HCT116 (cell line): Measurements from ENCODE around the gene SPARCL1. TPM values are rescaled to one million over a fixed set of nuclear protein-coding genes. Genes with fewer than 3 reads are reported as not detected.

Experiments used
- ATAC-seq: fragments of 200-7000 bp; cut with Tn5 transposase; 2 replicates; pipeline ENCODE4 v1.9.1; 2020; ENCODE audit warnings: mild to moderate bottlenecking, moderate library complexity
- BruUV-seq: library from RNA; stranded (reverse); fragments of 400-500 nt; replicated peaks from 2 replicates; lab custom pipeline; 2021; lab: Mats Ljungman, UMichigan
- CTCF ChIA-PET: fragments of 300-600 bp; sonication (Branson Sonifier 250); formaldehyde crosslinking; loops from one replicate; lab custom pipeline; 2021; ENCODE audit warnings: antibody characterized with exemption; lab: Charles Lee
- POLR2A ChIA-PET: fragments of 300-600, 350-600 bp; sonication (Branson Sonifier 250); formaldehyde crosslinking; loops from one replicate; lab custom pipeline; 2021; ENCODE audit warnings: antibody characterized with exemption; lab: Charles Lee
- RAD21 ChIA-PET, 2 experiments: fragments of 300-600 bp; sonication (Branson Sonifier 250); formaldehyde crosslinking; loops; one replicate each; lab custom pipeline; 2023; ENCODE audit warnings: low total read pairs in 2 of 2; ENCODE audit not compliant: uncharacterized antibody in 2 of 2, unreplicated experiment in 2 of 2, low non-redundant PET in 1 of 2; lab: Charles Lee
- DNase-seq: peaks from one replicate; pipeline ENCODE4 v3.0.0-alpha.2; 2010; ENCODE audit warnings: low read depth, low spot score
- H2AFZ ChIP-seq: fragments of 200-600 bp; shearing (Covaris generic), sonication (generic); 2 replicates; pipeline ENCODE4 v1.6.1; 2017; ENCODE audit warnings: low read depth, mixed run types, mixed read lengths, antibody characterized with exemption, low read length; ENCODE audit not compliant: poor library complexity, severe bottlenecking
- H3K27ac ChIP-seq: 2 replicates; pipeline ENCODE4 v1.5.1; 2012; ENCODE audit warnings: low read depth, low read length
- H3K27me3 ChIP-seq: fragments of 200-600 bp; sonication (generic); 2 replicates; pipeline ENCODE4 v1.6.1; 2016; ENCODE audit warnings: mixed run types, low read length, mixed read lengths; ENCODE audit not compliant: insufficient read depth
- H3K36me3 ChIP-seq, 2 experiments: fragments of 200-500 bp in 1 of 2; fragments of 200-600 bp in 1 of 2; sonication (Bioruptor generic) in 1 of 2; sonication (generic) in 1 of 2; 2 replicates each; pipeline versions ENCODE4 v1.5.1 to v1.6.1; 2014 to 2016; ENCODE audit warnings: low read length in 2 of 2, inconsistent platforms in 1 of 2, mixed read lengths in 1 of 2, mixed run types in 1 of 2; ENCODE audit not compliant: insufficient read depth in 2 of 2, control insufficient read depth in 1 of 2
- H3K4me1 ChIP-seq, 2 experiments: fragments of 200-600 bp in 1 of 2; sonication (generic) in 1 of 2; 2 replicates each; pipeline versions ENCODE4 v1.5.1 to v1.6.1; 2012 to 2017; ENCODE audit warnings: low read length in 2 of 2, inconsistent platforms in 1 of 2, mild to moderate bottlenecking in 1 of 2, mixed read lengths in 1 of 2, mixed run types in 1 of 2, moderate library complexity in 1 of 2; ENCODE audit not compliant: insufficient read depth in 2 of 2, control insufficient read depth in 1 of 2
- H3K4me2 ChIP-seq: fragments of 200-600 bp; sonication (generic); 2 replicates; pipeline ENCODE4 v1.6.1; 2017; ENCODE audit warnings: mixed run types, low read length, mixed read lengths
- H3K4me3 ChIP-seq, 2 experiments: fragments of 200-600 bp in 1 of 2; sonication (generic) in 1 of 2; replicated peaks in 1 of 2; 2 replicates each; pipeline ENCODE4 v1.5.1; 2011 to 2016; ENCODE audit warnings: low read length in 2 of 2, control low read depth in 1 of 2, low read depth in 1 of 2, mild to moderate bottlenecking in 1 of 2, mixed read lengths in 1 of 2, mixed run types in 1 of 2
- H3K79me2 ChIP-seq: fragments of 200-600 bp; sonication (generic); 2 replicates; pipeline ENCODE4 v1.6.1; 2017; ENCODE audit warnings: mild to moderate bottlenecking, mixed run types, low read length, moderate library complexity, mixed read lengths; ENCODE audit not compliant: insufficient read depth
- H3K9ac ChIP-seq: fragments of 200-600 bp; sonication (generic); 2 replicates; pipeline ENCODE4 v1.6.1; 2016; ENCODE audit warnings: low read length, mixed read lengths
- H3K9me2 ChIP-seq: fragments of 200-600 bp; sonication (generic), shearing (Covaris generic); 2 replicates; pipeline ENCODE4 v1.6.1; 2017; ENCODE audit warnings: mixed run types, mild to moderate bottlenecking, moderate library complexity; ENCODE audit not compliant: insufficient read depth
- H3K9me3 ChIP-seq, 2 experiments: fragments of 200-500 bp in 1 of 2; fragments of 200-600 bp in 1 of 2; sonication (Bioruptor generic) in 1 of 2; sonication (generic) in 1 of 2; 2 replicates each; pipeline ENCODE4 v1.6.1; 2014 to 2017; ENCODE audit warnings: low read length in 2 of 2, mixed read lengths in 2 of 2, inconsistent platforms in 1 of 2, low read depth in 1 of 2, mild to moderate bottlenecking in 1 of 2, mixed run types in 1 of 2, moderate library complexity in 1 of 2; ENCODE audit not compliant: control insufficient read depth in 1 of 2, insufficient read depth in 1 of 2
- H4K20me1 ChIP-seq: fragments of 200-600 bp; sonication (generic), shearing (Covaris generic); 2 replicates; pipeline ENCODE4 v1.6.1; 2017; ENCODE audit warnings: mixed run types, mild to moderate bottlenecking, moderate library complexity; ENCODE audit not compliant: insufficient read depth
- ATF3 ChIP-seq: IDR thresholded peaks from 2 replicates; pipeline ENCODE4 v1.6.1; 2012
- EGR1 ChIP-seq: IDR thresholded peaks from 2 replicates; pipeline ENCODE4 v1.6.1; 2012; ENCODE audit warnings: low read depth
- EZH2 ChIP-seq: fragments of 200-600 bp; sonication (generic); IDR thresholded peaks from 2 replicates; pipeline ENCODE4 v1.6.1; 2017; ENCODE audit warnings: antibody characterized with exemption, mixed run types
- FOSL1 ChIP-seq: IDR thresholded peaks from 2 replicates; pipeline ENCODE4 v1.6.1; 2012; ENCODE audit warnings: low read depth
- JUND ChIP-seq: IDR thresholded peaks from 2 replicates; pipeline ENCODE4 v1.6.1; 2012
- MAX ChIP-seq: IDR thresholded peaks from 2 replicates; pipeline ENCODE4 v1.6.1; 2012
- POLR2A ChIP-seq: IDR thresholded peaks from 2 replicates; pipeline ENCODE4 v1.7.0; 2011; ENCODE audit warnings: borderline replicate concordance; ENCODE audit not compliant: insufficient read depth, insufficient read length; ENCODE audit errors: extremely low read depth
- SP1 ChIP-seq: IDR thresholded peaks from 2 replicates; pipeline ENCODE4 v1.6.1; 2012; ENCODE audit warnings: low read depth
- ZFX ChIP-seq: fragments of 450-650 bp; IDR thresholded peaks from 2 replicates; pipeline ENCODE4 v1.6.1; 2017
- ZNF274 ChIP-seq: fragments of 200-500 bp; sonication (Bioruptor generic); IDR thresholded peaks from 2 replicates; pipeline ENCODE4 v1.6.1; 2014; ENCODE audit warnings: mild to moderate bottlenecking, low read depth, low read length, inconsistent platforms
- intact Hi-C: fragments of 100-400 bp; cut with micrococcal nuclease; formaldehyde crosslinking; loops from 2 replicates; pipeline ENCODE4 v1.10.0; 2022
- total RNA-seq: library from RNA; stranded (reverse); gene quantifications from one replicate; pipeline ENCODE4 v1.2.1, GENCODE V29; 2021; ENCODE audit not compliant: unreplicated experiment

The SPARCL1 gene
- total RNA-seq, 1 experiment from 2014 or later: 0.96 TPM

- ATAC-seq: no peak
- Histone ChIP-seq H4K20me1 (no peaks in the 10 kb centered on the region), H3K27me3 (no peaks in the 10 kb centered on the region), H3K4me2 (no peak overlapping the region)
- intact Hi-C loops: no loop called here
- DNase-seq: no peak
- CTCF ChIA-PET: no interaction called here
- TF ChIP-seq POLR2A: no peak
- TF ChIP-seq, all 23 proteins: peak for 0
- H3K4me3 ChIP-seq: no peak overlapping the region
- H3K79me2 ChIP-seq: no peaks in the 10 kb centered on the region
- RAD21 ChIA-PET: no interaction called here
- POLR2A ChIA-PET: no interaction called here
- no peaks in the 10 kb centered on the region for H3K9me3 ChIP-seq
- BruUV-seq: no TSS peak
- H3K36me3 ChIP-seq: no peaks in the 10 kb centered on the region
- H3K4me1 ChIP-seq: peaks cover 2 to 10% of the 10 kb centered on the region in 2 experiments; a peak in 2 of 4 replicates
- no peak overlapping the region for H3K27ac ChIP-seq
- H3K9ac ChIP-seq: no peak overlapping the region
- no peaks in the 10 kb centered on the region for H3K9me2 ChIP-seq
- H2AFZ ChIP-seq: no peak overlapping the region
These were observed 1.6 kb downstream of the SPARCL1 start for GRCh38 chr4:87527431-87528220.

GRCh38 chr4:87525636-87526295 is 3.4 kb downstream of the SPARCL1 start:
- POLR2A ChIA-PET: no interaction called here
- Histone ChIP-seq H3K4me2 (no peak overlapping the region), H3K9ac (no peak overlapping the region), H2AFZ (no peak overlapping the region), H3K9me2 (no peaks in the 10 kb centered on the region), H3K27me3 (no peaks in the 10 kb centered on the region), H3K36me3 (no peaks in the 10 kb centered on the region), H3K27ac (no peak overlapping the region), H4K20me1 (no peaks in the 10 kb centered on the region), H3K4me1 (peaks cover 17 to 20% of the 10 kb centered on the region in 2 experiments), H3K4me3 (no peak overlapping the region), H3K9me3 (no peaks in the 10 kb centered on the region), H3K79me2 (no peaks in the 10 kb centered on the region)
- RAD21 ChIA-PET: no interaction called here
- TF ChIP-seq ZNF274 (no peak), SP1 (no peak), JUND (no peak), EGR1 (no peak), ZFX (no peak), ATF3 (no peak), MAX (no peak), FOSL1 (no peak), EZH2 (no peak)
- CTCF ChIA-PET: no interaction called here
- intact Hi-C loops: no loop called here
- DNase-seq (no peak), ATAC-seq (no peak)
- no TSS peak for BruUV-seq
